Activated T-cell treated with anti-CD3 and anti-CD28 coated beads for 4 hours (primary cell): ENCODE data around the gene CHST12.
"Not testable (repeated sequence)": the region's sequence is repeated elsewhere in the genome, so short reads cannot be mapped to it uniquely, and the experiment has no call there.

Experiments used
- DNase-seq: peaks from one replicate; pipeline ENCODE4 v3.0.0-alpha.2; 2020

The CHST12 gene

DNA sequence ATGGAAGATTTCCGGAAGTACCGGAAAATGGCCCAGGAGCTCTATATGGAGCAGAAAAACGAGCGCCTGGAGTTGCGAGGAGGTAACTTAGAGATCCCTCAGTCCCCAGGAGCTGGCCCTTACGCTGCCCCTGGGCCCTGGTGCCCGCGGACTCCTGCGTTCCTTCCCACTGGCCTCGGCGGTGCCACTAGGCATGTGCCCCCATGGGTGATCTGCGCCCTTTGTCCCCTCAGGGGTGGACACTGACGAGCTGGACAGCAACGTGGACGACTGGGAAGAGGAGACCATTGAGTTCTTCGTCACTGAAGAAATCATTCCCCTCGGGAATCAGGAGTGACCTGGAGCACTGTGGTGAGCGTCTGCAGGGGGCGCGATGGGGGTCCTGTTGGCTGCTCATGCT is 24.2 kb upstream of the CHST12 start:
- no peak for DNase-seq

DNA sequence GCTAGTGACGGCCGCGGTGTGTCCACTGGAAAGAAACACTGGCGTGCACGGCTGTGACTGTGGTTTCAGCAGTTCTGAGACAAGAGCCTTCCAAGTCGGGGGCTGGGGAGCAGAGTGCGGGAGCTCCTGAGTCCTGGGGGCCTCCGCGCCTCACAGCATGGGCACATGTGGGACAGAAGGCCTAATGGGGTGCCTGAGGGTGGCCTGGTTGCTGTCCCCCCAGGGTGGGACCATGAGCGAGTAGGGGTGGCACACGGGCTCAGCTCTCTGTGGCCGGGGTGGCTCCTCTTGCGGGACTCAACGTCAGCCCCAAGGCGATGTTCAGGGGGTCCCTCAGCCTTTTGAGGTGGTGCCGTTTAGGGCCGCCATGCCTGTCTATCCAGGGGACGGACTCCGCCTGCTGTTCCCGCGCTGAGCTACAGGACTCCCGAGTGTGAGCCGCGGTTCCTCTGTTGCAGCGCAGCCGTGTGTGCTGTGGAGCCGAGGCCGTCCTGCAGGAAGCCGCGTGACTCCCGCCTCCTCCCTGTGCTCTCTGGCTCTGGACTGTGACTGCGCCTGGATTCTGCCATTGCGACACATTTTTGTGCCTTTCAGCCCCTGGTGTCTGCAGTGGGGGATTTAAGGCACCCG is 23.5 kb upstream of the CHST12 start:
- no peak for DNase-seq

DNA sequence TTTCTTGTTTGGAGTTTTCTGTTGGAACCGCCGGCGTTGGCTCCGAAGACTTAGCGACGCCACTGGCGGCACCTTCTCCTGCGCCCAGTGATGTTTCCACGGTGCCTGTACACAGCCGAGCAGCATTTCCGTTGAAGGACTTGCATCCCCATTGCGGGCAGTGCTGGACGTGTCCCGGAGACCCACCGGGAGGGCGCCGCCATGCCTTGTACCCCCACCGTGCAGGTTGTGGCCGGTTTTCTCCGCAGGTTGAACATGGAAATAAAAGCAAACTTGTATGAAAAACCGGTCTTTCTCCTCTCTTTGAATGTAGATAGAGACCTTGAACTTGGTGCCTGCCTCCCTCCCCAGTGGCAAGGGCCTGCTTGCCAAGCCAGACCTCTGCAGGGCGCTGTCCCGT is 22.9 kb upstream of the CHST12 start:
- no peak for DNase-seq

GRCh38 chr7:2381227-2381626 is 22.2 kb upstream of the CHST12 start:
- DNase-seq = no peak

DNA sequence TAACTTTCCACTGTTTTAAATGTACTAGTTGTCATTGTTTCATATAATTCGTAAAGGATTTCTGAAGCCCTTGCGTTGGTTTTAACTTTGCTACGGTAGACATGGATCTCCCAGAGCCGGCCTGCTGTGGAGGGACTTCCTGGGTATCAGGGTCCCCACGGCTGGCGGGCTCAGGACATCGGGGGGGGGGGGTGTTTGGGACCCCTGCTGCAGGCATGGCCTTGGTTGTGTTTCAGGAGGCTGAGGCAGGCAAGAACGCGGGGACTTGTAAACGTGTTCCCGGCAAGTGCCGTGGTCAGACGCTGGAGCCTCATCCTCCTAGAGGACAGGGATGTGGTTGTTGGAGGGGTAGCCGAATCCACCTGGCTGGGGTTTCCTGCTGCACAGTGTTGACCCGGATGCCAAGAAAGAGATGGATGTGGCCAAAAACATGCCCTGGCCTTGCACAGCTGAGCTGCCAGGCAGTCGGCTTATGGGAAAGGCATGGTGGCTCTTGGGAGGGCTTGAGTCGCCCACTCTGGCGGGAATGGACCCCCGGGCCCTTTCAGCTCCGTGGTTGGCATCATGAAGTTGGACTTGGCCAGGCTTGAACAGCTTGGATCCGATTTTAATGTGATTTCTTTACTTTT is 21.4 kb upstream of the CHST12 start:
- DNase-seq = no peak

DNA sequence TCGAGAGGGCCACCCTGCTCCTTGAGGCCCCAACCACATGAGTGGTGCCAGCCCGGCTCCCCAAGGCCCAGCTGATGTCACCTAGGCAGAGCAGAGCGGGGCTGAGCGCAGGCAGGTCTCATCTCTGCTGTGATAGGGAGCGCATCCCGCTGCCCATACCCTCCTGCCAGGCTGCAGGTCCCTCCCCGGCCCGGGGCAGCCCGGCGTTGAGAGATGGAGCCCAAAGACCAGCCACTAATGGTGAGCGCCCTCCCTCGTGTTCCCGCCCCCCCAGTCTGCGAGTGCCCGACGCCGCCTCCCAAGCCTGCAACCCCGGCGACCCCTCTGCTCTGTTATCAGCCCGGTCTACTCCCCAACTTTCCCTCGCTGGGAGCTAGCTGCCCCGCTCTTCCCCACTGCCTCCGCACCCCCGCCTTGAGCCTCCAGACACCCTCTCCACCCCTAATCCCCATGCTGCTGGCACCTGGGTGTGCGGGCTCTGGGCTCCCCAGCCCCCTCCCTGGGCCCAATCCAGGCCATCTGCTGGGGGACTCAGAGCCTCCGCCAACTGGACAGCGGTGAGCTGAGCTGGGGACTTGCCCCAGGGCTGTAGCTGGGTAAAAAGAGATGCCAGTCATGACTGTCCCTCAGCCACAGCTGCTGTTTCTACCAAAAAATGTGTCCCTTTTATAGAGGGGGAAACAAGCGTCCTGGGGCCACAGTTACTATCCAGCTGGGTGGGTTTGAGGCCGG is 19.7 kb upstream of the CHST12 start:
- DNase-seq = no peak

GRCh38 chr7:2384354-2385243 is 18.8 kb upstream of the CHST12 start:
- DNase-seq = no peak

DNA sequence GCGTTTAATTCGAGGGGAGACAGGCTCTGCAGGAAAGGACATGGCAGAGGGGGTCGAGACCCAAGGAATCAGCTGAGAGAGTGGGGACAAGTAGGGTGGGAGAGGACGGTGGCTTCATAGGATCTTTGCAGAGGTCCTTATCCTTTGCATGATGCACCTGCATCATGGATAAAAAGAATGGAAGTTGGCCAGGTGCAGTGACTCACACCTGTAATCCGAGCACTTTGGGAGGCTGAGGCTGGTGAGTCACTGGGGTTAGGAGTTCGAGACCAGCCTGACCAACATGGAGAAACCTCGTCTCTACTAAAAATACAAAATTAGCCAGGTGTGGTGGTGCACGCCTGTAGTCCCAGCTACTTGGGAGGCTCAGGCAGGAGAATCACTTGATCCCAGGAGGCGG is 17.3 kb upstream of the CHST12 start:
- not testable (repeated sequence) for DNase-seq

- no peak for DNase-seq
Observed at GRCh38 chr7:2386964-2387669, 16.3 kb upstream of the CHST12 start.

- no peak for DNase-seq
Observed at GRCh38 chr7:2387897-2388636, 15.3 kb upstream of the CHST12 start.

DNA sequence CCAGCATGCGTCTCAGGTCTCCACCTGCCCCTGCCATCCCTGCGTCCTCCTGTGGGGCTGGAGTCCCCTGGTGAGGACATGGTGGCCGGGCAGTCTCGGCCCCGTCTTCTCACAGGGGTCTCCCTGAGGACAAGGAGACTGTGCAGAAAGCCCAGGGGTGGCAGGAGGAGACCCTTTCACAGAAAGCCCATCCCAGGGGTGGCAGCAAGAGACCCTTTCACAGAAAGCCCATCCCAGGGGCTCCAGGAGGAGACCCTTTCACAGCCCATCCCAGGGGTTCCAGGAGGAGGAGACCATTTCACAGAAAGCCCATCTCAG is 14.8 kb upstream of the CHST12 start:
- DNase-seq = no peak

GRCh38 chr7:2390020-2390816 is 13.2 kb upstream of the CHST12 start:
- DNase-seq = not testable (repeated sequence)

- no peak for DNase-seq
Observed at GRCh38 chr7:2393706-2394105, 9.7 kb upstream of the CHST12 start.

- DNase-seq = no peak
Observed at GRCh38 chr7:2394566-2395082, 8.8 kb upstream of the CHST12 start.

DNA sequence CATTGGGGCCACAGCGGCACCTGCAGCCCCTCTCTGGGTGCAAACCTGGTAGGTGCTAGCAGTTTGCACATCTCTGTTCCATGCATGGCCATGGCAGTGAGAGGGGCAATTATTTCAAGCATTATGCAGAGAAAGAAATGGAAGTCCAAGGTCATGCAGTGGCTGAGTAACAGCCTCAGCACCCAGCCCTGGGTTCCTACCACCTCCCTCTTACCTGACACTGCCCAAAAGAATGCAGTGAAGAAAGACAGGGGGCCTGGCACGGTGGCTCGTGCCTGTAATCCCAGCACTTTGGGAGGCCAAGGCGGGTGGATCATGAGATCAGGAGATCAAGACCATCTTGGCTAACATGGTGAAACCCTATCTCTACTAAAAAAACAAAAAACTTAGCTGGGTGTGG is 4.9 kb upstream of the CHST12 start:
- no peak for DNase-seq

GRCh38 chr7:2399848-2400587 is 3.4 kb upstream of the CHST12 start:
- DNase-seq = no peak

DNA sequence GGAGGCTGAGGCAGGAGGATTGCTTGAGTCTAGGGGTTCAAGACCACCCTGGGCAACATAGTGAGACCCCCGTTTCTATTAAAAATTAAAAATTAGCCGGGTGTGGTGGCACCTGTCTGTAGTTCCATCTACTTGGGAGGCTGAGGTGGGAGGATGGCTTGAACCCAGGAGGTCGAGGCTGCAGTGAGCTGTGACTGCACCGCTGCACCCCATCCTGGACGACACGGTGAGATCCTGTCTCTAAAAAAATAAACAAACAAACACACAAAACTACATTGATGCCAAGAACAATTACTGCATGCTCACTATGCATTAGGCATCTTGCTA is 761 bp upstream of the CHST12 start:
- DNase-seq = no peak

GRCh38 chr7:2403718-2404648 is 572 bp downstream of the CHST12 start:
- DNase-seq = no peak

- no peak for DNase-seq
Observed at GRCh38 chr7:2404714-2405119, 1.3 kb downstream of the CHST12 start.
